Inflammatory macrophage treated with lipopolysaccharide for 1 hour (primary cell): ENCODE measurements around the gene PSTPIP2.
"Not testable (repeated sequence)": the region's sequence is repeated elsewhere in the genome, so short reads cannot be mapped to it uniquely, and the experiment has no call there.

Source experiments
- DNase-seq, 2 donors: peaks; one replicate each; pipeline ENCODE4 v3.0.0-alpha.2; 2020 to 2022

The PSTPIP2 gene

DNA sequence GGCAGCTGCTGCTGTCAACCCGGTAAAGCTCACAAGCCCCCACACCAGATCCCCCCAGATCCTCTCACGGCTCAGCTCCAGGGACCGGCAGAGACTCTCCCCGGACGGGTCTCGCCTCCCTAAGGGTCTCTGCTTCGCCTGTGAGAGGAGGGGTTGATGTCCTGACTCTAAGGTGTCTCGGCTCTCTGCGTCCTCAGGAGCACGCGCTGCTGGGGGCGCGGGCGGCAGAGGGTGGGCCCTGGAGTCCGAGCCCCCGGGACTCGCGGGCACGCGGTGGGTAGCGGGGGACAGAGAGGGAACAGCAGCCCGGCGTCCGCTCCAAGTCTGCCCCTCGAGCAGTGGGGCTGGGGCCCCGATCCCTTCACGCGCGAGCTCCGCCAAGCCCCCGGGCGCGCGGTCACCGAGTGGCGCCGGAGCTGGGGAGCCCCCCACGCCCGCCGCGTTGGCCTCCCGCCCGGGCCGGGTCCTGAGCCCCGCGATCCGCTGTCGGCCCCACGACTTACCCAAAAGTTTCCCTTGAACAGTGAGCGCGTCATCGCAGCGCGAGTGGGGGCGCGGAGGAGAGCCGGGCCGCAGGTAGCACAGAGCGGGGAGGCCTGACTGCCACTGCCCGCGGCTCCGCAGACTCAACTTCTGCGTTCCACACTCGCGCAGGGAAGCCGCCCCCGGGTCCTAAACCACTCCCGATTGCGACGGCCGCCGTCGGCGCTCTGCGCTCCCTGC is at the start of gene PSTPIP2:
Gene PSTPIP2, minus strand, starts transcription at position 608 of the 723 bp plus-strand sequence. Its CDS starts 72 bp downstream, at position 536.
- peak; percentile 69 to 73 for DNase-seq

GRCh38 chr18:46113751-46114150 is 41.7 kb upstream of the PSTPIP2 start:
- DNase-seq, result no peak

GRCh38 chr18:46110406-46110805 is 38.3 kb upstream of the PSTPIP2 start:
- DNase-seq, result no peak

GRCh38 chr18:46109386-46109785 is 37.3 kb upstream of the PSTPIP2 start:
- DNase-seq, result no peak

DNA sequence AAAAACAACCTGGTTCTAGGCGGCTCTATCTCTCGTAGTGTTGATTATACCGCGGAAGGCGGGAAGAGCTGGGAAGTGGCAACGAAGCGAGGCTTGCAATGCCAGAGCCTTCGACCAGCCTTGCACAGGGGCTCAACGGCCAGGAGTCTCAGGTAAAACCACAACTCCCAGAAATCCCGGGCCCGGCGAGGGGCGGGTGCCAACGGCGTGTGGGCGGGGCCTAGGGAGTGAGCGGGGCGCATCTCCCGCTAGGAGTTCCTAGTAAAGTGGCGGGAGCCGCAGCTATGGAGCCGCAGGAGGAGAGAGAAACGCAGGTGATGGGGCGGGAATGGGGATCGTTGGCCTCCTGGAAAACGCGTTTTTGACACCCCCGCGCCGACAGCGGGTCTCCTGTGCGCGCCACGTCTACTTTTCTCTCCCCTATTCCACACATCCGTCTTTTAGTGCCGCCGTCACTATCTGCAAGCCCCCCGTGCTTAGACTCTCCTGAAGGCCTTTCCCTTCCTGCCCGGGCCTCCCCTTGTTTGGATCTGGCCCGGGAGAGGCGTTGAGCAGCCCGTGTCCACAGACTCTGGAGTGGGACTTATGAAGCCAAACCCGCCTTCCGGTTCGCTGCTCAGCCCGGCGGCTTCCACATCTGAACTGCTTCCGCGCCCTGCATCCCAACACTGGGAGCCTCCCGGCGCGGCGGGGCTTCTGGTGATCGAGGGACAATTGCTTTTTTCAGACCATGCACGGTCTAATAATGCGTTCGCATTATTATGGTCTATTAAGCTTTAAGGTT is 32.3 kb upstream of the PSTPIP2 start, which contains the start of gene HAUS1:
Gene HAUS1, plus strand, starts transcription at position 258 of the 784 bp plus-strand sequence. Its CDS starts 27 bp downstream, at position 285.
- DNase-seq, result peak; percentile 75 to 86

DNA sequence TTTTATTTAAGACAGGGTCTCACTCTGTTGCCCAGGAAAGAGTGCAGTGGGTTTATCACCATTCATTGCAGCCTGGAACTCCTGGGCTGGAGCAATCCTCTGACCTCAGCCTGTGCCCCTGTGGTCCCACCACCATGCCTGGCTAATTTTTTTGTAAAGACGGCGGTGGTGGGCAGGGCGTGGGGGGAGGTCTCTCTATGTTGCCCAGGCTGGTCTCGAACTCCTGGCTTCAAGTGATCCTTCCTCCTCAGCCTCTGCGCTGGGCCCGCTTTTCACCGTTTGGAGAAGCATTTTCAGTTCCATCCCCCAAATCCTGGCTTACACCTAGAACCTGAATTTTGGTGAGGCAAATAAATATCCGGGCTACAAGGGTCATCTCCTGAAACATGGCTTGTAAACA is 27.4 kb upstream of the PSTPIP2 start:
- no peak for DNase-seq

- DNase-seq, result no peak
Observed at GRCh38 chr18:46098616-46098933, 26.5 kb upstream of the PSTPIP2 start.

- DNase-seq, result peak; percentile 77 to 83
Observed at GRCh38 chr18:46097801-46098615, 25.9 kb upstream of the PSTPIP2 start, which contains the start of gene ATP5F1A. ATP5F1A (minus strand) TSS chr18:46098296; CDS start chr18:46098231, 65 bp downstream.

DNA sequence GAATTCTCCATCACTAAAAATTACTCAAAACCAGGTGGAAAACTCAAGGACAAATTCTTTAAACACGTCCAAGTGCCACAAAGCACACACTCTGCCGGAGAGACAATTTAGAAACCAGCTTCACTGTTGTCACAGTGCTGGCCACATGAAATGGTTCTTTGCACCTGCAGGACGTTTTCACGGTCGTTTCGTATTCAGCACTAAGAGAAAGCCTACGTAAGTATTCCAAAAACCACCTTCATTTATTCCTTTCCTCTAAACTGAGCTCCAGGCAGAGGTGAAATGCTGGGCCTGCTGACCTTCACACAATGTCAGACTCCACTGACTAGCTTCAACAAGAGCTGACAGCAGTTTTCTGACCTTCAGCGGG is 25.4 kb upstream of the PSTPIP2 start:
- DNase-seq, result peak in 1 of 2 donors; percentile 1

DNA sequence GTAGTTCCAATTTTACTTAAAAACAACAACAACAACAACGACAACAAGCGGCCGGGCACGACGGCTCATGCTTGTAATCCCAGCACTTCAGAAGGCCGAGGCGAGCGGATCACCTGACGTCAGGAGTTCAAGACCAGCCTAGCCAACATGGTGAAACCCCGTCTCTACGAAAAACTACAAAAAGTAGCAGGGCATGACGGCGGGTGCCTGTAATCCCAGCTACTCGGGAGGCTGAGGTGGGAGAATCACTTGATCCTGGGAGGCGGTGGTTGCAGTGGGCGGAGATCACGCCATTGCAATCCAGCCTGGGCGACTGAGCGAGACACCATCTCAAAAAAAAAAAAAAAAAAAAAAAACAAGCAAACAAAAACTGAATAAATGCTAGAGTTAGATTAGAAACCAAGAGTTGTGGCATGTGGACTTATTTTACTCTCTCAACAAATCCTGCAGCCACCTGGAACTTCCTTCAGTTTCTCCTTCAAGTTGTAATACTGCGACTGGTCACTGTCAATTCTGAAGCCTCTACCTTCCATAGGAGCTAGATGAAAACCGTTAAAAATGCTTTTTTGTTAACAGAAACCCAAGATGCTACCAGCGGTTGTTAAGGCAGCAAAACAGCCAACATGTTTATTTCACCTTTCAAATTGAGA is 24.7 kb upstream of the PSTPIP2 start:
- peak in 1 of 2 donors; percentile 27 for DNase-seq

- no peak for DNase-seq
Observed at GRCh38 chr18:46095532-46095931, 23.5 kb upstream of the PSTPIP2 start.

DNA sequence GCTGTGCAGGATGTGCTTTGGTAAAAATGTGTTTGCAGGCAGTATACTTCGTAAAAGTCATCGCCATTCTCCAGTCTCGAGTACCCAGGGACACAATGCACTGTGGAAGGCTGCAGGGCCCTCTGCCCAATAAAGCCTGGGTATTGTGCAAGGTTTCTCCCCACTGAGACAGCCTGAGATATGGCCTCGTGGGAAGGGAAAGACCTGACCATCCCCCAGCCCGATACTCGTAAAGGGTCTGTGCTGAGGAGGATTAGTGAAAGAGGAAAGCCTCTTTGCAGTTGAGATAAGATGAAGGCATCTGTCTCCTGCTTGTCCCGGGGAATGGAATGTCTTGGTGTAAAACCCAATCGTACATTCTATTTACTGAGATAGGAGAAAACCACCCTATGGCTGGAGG is 16.4 kb upstream of the PSTPIP2 start:
- not testable (repeated sequence) for DNase-seq

- no peak for DNase-seq
Observed at GRCh38 chr18:46084431-46084830, 12.4 kb upstream of the PSTPIP2 start.

DNA sequence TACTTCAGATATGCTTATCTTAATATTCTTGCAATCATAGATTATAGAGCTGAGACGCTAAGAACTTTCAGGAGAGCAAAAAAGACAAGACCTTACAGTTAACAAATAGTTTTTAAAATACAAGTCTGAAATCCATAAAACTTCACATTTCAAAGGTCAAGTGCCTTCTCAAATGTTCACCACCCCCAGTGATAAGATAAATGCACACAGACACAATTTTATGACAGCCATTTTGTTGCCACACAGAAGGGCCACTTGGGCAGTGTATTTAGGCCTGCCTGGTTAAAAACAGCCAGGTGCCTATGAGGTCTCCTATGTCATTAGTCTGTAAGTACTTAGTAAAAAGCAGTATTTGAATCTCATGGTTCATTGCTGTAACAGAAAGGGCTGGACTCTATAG is 8.1 kb upstream of the PSTPIP2 start:
- no peak for DNase-seq

DNA sequence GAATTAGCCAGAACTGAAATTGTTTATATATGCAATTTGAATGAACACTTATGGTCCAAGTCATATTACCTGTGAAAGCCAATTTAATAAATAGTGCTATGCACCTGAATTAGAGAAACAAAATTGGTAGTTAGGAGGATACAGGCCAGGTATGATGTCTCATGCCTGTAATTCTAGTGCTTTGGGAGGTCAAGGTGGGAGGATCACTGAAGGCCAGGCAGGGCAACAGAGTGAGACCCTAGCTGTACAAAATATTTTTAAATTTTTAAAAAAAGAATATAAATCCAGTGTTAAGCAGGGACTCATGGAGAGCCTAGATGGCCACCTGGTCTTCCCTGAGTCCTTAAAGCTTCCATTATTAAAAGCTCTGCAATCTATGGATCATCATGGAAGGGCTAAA is 7.3 kb upstream of the PSTPIP2 start:
- DNase-seq, result no peak

- DNase-seq, result peak; percentile 56 to 98
Observed at GRCh38 chr18:46073474-46074331, 1.6 kb upstream of the PSTPIP2 start.

DNA sequence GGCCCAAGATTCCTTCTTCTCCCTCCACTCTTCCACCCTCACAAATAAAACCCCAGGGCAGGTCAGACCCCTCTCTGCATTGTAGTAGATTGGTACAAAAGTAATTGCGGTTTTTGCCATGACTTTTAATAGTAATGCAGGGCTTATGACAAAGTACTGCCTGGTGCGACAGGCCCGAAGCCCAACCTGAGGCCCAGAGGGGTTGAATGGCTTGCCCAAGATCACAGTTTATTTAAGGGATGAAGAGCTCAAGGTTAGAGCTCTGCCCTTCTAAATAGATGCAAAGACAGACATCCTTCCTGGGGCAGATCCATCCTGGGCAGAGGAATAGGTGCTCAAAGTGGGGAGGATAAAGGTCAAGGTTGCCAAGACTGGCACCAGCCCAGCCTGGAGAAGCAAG is 899 bp upstream of the PSTPIP2 start:
- DNase-seq, result no peak

GRCh38 chr18:46072376-46072867 is 362 bp upstream of the PSTPIP2 start:
- DNase-seq, result no peak

GRCh38 chr18:46070815-46071652 is 1.0 kb downstream of the PSTPIP2 start:
- peak; percentile 62 to 71 for DNase-seq

- no peak for DNase-seq
Observed at GRCh38 chr18:46070232-46070631, 1.8 kb downstream of the PSTPIP2 start.

GRCh38 chr18:46069524-46069923 is 2.5 kb downstream of the PSTPIP2 start:
- DNase-seq, result no peak
